Uterus (tissue), 4 donors: Measurements from ENCODE around the gene ANKLE2. TPM values are rescaled to one million over a fixed set of nuclear protein-coding genes. Genes with fewer than 3 reads are reported as not detected.
"Not testable (repeated sequence)": the region's sequence is repeated elsewhere in the genome, so short reads cannot be mapped to it uniquely, and the experiment has no call there.

Experiments used
- DNase-seq, 2 donors: peaks; one replicate each; pipeline ENCODE4 v3.0.0-alpha.2; 2019 to 2020
- H3K27ac ChIP-seq, 2 donors: fragments of 200-600 bp; sonication (generic); 1 replicate in 1 of 2; 2 replicates in 1 of 2; pipeline ENCODE4 v1.5.1; 2016 to 2018
- H3K27me3 ChIP-seq, 2 donors: fragments of 200-600 bp; sonication (generic); one replicate each; pipeline ENCODE4 v1.5.1; 2018 to 2019; ENCODE audit warnings: control low read depth in 1 of 2
- H3K36me3 ChIP-seq, 2 donors: fragments of 200-600 bp; sonication (generic); one replicate each; pipeline ENCODE4 v1.5.1; 2019; ENCODE audit warnings: control low read depth in 1 of 2
- H3K4me1 ChIP-seq, 2 donors: fragments of 200-600 bp; sonication (generic); one replicate each; pipeline ENCODE4 v1.5.1; 2018 to 2019; ENCODE audit warnings: control low read depth in 1 of 2
- H3K4me3 ChIP-seq, 2 donors: fragments of 200-600 bp; sonication (generic); 1 replicate in 1 of 2; 2 replicates in 1 of 2; pipeline ENCODE4 v1.5.1; 2018 to 2019; ENCODE audit warnings: mild to moderate bottlenecking in 1 of 2
- H3K9me3 ChIP-seq, 2 donors: fragments of 200-600 bp; sonication (generic); one replicate each; pipeline ENCODE4 v1.5.1; 2019; ENCODE audit warnings: control low read depth in 1 of 2
- CTCF ChIP-seq, 4 experiments: fragments of 200-600 bp in 2 of 4; fragments of 450-650 bp in 2 of 4; sonication (generic) in 2 of 4; IDR thresholded peaks; one replicate each; pipeline ENCODE4 v1.5.1; 2016 to 2019; ENCODE audit warnings: antibody characterized with exemption in 4 of 4, mild to moderate bottlenecking in 2 of 4, moderate library complexity in 1 of 4
- POLR2A ChIP-seq, 2 donors: fragments of 450-650 bp; IDR thresholded peaks; one replicate each; pipeline ENCODE4 v1.6.1; 2016; ENCODE audit warnings: antibody characterized with exemption in 2 of 2, mild to moderate bottlenecking in 1 of 2, moderate library complexity in 1 of 2
- intact Hi-C: fragments of 100-400 bp; cut with DNase I; formaldehyde crosslinking; loops from one replicate; pipeline ENCODE4 v1.15.1; 2023; ENCODE audit warnings: low total_unique reads
- total RNA-seq, 4 donors: library from RNA; depleted of rRNA in 3 of 4; stranded (reverse); fragments of >200 nt in 3 of 4; gene quantifications; one replicate each; pipeline versions ENCODE4 v1.1.0 to v1.2.4, GENCODE V29; 2014 to 2023
- donor health status: DM: yes; HTN: yes; CAD: no.

Gene ANKLE2
- total RNA-seq, 4 donors from 2014 or later = 21.2 to 87.4 (median 69.6) TPM

DNA sequence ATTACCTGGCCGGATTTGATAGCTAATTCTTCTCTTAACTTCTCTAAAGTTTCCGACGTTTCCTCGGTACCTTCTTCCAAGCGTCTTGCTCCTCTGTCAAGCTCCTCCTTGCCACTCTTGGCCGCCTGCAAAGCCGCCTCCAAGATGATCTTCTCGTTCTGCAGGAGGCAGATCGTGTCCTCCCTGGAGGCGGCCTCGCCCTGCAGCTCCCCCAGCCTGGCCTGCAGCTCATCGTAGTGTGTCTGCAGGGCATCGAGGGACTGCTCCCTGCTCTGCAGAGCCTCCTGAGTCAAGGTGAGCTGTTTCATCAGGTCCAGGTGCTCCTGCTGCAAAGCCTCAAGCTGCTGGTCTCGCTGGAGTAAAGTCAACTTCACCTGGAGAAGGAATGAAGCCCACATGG, 34.2 kb upstream of the ANKLE2 start:
- TF ChIP-seq CTCF (IDR thresholded peaks at IDR 0.05) = no peak
- no peak for TF ChIP-seq POLR2A (IDR thresholded peaks at IDR 0.05)
- H3K4me3 ChIP-seq = no peak overlapping the region
- H3K9me3 ChIP-seq = no peaks in the 10 kb centered on the region
- H3K36me3 ChIP-seq = no peaks in the 10 kb centered on the region
- no peak for DNase-seq
- no peaks in the 10 kb centered on the region for H3K4me1 ChIP-seq
- no peaks in the 10 kb centered on the region for H3K27me3 ChIP-seq
- intact Hi-C loops = no loop called here
- no peak overlapping the region for H3K27ac ChIP-seq

- H3K9me3 ChIP-seq, H3K4me1 ChIP-seq, intact Hi-C loops, H3K27me3 ChIP-seq, H3K36me3 ChIP-seq, H3K4me3 ChIP-seq, DNase-seq, H3K27ac ChIP-seq: not testable (repeated sequence)
These were observed 30.3 kb upstream of the ANKLE2 start for GRCh38 chr12:132791940-132792339.

DNA sequence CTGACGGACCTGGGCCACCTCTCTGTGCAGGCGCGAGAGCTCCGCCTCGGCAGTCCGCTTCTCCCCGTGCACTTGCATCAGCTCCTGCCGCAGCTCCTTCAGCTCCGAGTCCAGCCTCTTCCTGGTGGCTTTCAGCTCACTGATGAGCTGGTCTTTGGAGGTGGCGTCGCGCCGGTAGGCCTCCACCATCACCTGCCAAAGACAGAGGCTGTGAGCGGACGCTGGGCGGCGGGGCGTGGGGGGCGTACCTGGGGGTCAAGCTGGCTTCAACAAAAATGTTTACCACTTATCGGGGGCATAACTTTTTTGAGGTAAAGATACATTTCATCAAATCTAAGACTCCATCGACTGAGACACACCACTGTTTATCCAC, 27.5 kb upstream of the ANKLE2 start:
- intact Hi-C loops = no loop called here
- no peaks in the 10 kb centered on the region for H3K36me3 ChIP-seq
- no peaks in the 10 kb centered on the region for H3K27me3 ChIP-seq
- DNase-seq = no peak
- TF ChIP-seq CTCF (IDR thresholded peaks at IDR 0.05) (no peak), POLR2A (IDR thresholded peaks at IDR 0.05) (no peak)
- no peak overlapping the region for H3K27ac ChIP-seq
- H3K4me3 ChIP-seq = no peak overlapping the region
- no peaks in the 10 kb centered on the region for H3K9me3 ChIP-seq
- no peaks in the 10 kb centered on the region for H3K4me1 ChIP-seq

- intact Hi-C loops = no loop called here
These were observed 26.9 kb upstream of the ANKLE2 start for GRCh38 chr12:132788375-132789098.

GRCh38 chr12:132787877-132788276, 26.2 kb upstream of the ANKLE2 start:
- DNase-seq = no peak
- TF ChIP-seq POLR2A (IDR thresholded peaks at IDR 0.05) (no peak), CTCF (IDR thresholded peaks at IDR 0.05) (no peak)
- intact Hi-C loops = no loop called here
- no peak overlapping the region for H3K27ac ChIP-seq
- no peaks in the 10 kb centered on the region for H3K36me3 ChIP-seq
- no peaks in the 10 kb centered on the region for H3K4me1 ChIP-seq
- H3K27me3 ChIP-seq = no peaks in the 10 kb centered on the region
- no peaks in the 10 kb centered on the region for H3K9me3 ChIP-seq
- H3K4me3 ChIP-seq = no peak overlapping the region

More at GRCh38 chr12:132788375-132789098, 26.9 kb upstream of the ANKLE2 start:
- Histone ChIP-seq H3K4me3 (no peak overlapping the region), H3K36me3 (no peaks in the 10 kb centered on the region), H3K4me1 (no peaks in the 10 kb centered on the region), H3K27ac (no peak overlapping the region), H3K27me3 (no peaks in the 10 kb centered on the region), H3K9me3 (no peaks in the 10 kb centered on the region)
- DNase-seq = no peak
- no peak for TF ChIP-seq CTCF (IDR thresholded peaks at IDR 0.05)
- TF ChIP-seq POLR2A (IDR thresholded peaks at IDR 0.05) = no peak

GRCh38 chr12:132786192-132786591, 24.6 kb upstream of the ANKLE2 start:
- Histone ChIP-seq H3K9me3 (no peaks in the 10 kb centered on the region), H3K27me3 (no peaks in the 10 kb centered on the region), H3K36me3 (no peaks in the 10 kb centered on the region), H3K4me1 (no peaks in the 10 kb centered on the region), H3K4me3 (no peak overlapping the region), H3K27ac (no peak overlapping the region)
- TF ChIP-seq CTCF (IDR thresholded peaks at IDR 0.05) = no peak
- TF ChIP-seq POLR2A (IDR thresholded peaks at IDR 0.05) = no peak
- intact Hi-C loops = no loop called here
- no peak for DNase-seq
